NOMO-1 (cell line): ENCODE results near the gene LYST.

ENCODE experiments used
- DNase-seq, 2 experiments: peaks; one replicate each; lab custom pipeline; 2025; ENCODE audit not compliant: unreplicated experiment in 2 of 2; lab: John Stamatoyannopoulos, UW

The LYST gene

DNA sequence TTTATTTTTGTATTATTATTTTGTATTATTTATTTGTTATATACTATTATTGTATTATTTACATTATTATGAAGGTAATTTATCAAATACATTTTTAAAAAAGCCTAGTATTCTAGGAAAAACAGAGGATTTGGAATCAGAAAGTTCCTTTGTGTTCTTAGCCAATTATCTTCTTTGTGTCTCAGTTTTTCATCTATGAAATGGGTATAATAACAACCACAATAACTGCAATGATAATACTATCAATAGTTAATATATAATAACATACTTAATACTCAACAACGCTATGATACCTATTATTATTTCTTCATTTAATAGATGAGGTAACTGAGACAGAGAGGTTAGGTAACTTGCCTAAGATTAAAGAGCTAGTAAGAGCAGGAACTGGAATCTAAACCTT, 136.7 kb downstream of the LYST start:
- DNase-seq, result no peak

DNA sequence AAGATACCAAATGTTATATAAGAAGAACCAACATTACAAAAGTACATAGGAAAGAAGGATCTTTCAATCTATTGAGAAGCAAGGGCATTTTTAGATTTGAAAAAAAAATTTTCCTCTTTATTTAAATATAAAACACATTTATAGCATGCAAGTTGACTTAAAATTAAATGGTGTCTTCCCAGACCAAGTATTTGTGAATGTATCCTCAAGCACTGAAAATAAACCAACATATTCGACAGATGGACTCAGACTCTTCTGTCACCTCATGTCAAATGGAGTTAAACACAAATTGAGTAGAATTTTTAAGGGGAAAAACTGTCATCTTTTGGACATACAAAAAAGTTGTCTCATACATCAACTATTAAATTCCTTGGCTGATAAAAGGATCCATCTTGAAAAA, 140.1 kb downstream of the LYST start:
- no peak for DNase-seq

DNA sequence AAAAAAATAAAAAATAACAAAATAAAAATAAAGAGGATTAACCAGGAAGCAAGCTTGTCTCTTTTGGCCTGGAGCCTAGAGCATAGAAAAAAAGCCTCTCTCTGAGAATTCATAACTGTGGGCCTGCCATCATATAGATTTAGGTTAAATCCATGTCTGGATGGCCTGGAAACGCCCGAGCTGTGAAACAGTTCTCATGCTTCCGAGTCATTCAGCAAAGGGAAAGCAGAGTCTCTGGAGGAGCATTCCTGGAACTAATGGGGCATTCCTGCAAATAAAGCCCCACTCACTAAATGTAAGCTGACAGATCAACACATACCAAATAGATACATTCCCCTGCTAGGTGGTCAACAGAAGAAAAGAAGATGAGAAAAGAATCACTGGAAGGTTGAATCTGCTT, 141.3 kb downstream of the LYST start:
- DNase-seq, result no peak

DNA sequence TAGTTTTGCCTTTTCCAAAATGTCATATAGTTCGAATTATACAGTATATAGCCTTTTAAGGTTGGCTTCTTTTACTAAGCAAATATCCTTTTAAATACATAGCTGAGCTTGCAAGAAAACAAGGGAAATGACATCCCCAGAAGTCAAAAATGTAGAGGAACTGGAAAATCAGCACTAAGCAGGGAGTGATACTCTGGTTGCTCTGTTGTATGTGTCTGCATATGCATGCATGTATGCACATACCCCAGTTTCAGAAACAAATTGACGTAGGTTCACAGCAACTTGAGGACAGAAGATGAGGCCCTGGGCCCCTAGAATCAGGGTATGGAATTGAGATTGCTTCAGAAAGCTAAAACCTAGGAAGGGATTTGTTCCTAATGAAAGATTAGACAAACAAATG, 142.0 kb downstream of the LYST start:
- DNase-seq, result no peak

DNA sequence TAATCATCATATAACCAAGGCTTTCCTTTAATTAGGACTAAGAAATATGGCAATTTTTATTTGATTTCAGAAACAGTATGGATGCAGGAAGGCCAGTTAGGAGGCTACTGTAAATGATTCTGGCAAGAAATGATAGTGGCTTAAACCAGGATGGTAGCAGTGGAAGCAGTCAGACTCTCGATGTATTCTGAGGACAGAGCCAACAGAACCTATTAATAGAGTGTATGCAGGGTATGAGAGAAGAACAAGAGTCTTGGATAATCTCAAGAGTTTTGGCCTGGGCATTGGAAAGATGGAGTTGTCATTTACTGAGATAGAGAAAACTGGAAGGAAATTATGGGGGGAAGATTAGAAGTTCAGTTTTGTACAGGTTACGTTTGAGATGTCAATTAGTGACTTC, 143.8 kb downstream of the LYST start:
- DNase-seq, result no peak

DNA sequence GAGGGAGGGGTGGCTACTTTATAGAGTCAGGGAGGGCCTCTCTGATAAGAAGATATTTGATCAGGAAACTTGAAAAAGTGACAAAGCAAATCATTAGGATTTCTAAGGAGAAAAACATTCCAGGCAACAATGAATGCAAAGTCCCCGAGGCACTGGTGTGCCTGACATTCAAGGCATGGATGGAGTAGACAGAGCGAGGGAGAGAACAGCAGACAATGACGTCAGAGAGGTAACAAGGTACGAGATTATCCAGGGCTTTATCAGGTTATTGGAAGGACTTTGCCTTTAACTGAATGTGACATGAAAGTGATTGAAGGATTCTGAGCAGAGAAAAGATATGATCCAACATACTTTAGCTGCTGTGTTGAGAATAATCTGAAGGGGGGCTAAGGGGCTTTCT, 144.7 kb downstream of the LYST start:
- DNase-seq, result no peak

DNA sequence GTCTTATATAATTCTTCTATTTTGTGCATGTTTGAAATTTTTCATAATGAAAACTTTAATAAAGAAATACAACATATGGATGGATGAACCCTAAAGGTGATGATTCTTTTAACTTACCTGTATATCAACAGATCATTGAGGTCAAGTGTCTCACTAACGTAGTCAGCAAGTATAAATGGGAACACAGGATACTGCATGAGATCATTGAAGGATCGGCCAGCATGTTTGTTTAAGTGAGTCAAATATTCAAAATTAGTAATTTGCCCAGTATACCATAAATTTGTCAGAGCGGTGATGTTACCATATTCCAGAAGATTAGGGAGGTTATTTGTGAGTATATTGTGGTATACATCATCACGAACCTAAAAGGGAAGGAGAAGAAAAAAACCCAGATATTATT, 146.2 kb downstream of the LYST start:
- no peak for DNase-seq

DNA sequence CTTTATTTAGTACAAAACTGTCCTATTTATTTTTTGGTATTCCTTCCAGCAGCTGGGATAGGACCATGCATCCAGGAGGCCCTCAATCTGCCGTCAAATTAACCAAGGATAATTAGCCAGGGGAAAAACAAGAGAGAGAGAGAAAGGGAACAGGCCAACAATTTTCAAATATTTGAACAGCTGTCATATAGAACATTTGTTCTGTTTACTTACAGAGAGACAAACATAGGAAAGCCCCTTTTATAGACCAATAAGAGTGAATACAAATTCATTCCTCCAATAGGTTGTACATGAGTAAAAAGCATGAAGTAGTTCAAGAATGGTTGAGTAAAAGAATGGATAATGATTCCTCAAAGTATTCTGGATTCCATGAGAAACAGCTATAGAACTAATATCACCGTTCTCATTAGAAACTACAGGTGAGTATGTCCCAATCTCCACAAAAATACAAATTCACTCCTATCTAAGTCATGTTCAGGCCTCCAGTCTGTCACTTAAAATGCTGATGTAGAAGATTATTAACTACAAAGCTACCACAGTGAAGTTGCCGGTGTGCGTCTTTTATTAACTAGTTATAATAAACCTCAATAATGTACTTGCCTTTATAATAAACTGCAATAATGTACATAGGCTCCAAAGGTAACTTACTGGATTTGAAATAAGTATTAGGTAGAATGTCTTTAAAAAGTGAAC, 152.4 kb downstream of the LYST start:
- DNase-seq, result no peak

DNA sequence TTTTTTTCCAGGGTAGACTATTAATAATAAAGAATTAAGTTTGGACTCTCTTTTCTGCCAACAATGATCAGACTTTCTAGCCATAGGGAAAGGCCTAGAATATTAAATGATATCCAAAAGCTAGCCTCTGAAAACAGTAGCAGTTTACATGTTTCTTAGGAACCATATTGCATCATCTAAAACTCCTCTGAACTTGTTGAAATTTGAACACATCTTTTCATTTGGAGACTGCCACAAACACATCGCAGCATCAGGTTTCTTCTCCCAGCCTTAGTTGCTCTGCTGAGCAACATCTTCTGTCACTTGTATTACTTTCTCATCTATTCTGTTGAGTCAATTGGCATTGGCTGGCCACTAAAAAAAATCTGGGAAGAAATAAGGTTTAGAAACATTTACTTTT, 153.9 kb downstream of the LYST start:
- DNase-seq, result no peak

DNA sequence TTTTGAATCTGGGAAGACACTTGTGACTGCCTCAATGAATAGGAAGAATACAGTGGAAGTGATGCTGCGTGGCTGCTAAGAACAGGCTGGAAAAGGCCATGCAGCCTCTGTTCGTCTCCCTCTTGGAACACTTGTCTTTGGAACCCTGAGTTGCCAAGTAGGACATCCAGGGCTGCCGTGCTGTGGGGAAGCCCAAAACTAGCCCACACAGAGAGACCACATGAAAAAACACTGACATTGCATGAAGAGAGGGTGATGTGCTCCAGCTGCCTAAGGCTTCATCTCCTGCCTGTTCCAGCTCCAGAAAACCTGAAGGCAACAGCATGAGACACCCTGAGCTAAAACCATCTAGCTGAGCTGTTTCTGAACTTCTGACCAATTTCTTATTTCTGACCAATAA, 156.0 kb downstream of the LYST start:
- DNase-seq, result no peak

DNA sequence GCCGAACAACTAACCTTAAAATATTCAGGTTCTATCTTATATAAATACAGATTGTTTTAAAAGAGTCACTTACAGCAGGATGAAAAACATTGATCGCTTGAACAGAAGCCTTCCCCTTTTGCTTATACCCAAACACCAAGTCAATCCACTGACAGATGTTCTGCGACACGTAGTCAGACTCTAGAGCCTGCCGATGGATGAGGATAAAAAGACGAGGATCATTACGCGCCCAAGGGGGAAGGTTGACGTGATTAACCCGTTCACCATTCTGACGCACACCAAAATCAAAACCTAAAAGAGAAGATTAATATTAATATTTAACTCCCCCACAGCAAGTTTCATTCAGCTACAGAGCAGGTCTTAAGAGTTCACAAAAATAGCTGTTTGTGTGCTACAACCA, 157.7 kb downstream of the LYST start:
- no peak for DNase-seq

DNA sequence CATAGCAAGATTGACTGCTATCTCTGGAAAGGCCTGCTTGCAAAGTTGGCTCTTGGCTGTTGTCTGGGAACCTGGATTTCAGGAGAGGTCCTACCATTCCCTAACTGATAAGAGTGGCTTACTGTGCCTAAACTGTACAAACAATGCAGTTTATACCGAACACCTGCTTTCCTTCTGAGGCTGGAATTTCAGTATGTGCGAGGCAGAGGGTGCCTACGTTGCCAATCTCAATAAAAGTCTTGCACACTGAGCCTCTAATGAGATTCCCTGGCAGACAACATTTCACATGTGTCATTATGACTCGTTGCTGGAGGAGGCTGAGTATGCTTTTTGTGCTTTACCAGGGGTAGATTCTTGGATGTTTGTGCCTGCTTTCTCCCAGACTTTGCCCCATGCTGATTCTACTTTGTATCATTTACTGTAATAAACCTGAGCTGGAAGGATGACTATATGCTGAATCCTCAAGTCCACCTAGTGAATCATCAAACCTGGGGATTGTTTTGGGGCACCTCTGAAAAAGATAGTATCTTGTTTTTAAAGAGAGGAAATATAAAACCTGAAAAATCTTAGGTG, 158.2 kb downstream of the LYST start:
- no peak for DNase-seq

DNA sequence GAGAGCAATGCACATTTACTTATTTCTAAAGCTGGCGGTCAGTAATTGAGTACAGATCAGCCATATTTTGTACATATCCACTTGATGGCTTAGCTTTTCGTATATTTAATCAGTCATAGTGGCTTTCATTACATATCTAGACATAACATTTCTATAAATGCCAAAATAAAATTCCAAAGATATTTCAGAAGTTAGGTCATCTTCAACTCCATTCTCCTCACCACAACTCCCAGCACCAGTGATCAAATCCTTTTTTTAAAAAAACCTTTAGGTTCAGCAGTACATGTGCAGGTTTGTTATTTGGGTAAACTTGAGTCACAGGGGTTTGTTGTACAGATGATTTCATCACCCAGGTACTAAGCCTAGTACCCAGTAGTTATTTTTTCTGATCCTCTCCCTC, 163.2 kb downstream of the LYST start:
- no peak for DNase-seq

DNA sequence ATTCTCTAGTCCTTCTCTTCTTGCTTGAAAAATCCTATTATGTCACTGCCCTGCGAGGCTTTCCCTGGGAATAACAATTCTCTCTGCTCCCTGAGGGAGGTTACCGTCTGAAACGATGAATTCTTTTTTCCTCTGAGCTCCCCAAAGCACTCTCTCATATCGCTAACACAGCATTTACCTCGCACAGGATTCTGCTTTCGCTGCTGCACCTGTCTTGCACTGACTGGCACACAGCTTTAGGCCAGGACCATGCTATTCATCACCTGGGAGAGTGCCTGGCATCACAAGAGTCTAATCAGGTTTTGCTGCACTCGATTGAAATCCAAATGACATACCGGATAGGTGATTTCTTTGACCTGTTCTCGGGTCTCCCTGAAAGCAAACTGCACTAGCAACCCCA, 164.3 kb downstream of the LYST start:
- no peak for DNase-seq

DNA sequence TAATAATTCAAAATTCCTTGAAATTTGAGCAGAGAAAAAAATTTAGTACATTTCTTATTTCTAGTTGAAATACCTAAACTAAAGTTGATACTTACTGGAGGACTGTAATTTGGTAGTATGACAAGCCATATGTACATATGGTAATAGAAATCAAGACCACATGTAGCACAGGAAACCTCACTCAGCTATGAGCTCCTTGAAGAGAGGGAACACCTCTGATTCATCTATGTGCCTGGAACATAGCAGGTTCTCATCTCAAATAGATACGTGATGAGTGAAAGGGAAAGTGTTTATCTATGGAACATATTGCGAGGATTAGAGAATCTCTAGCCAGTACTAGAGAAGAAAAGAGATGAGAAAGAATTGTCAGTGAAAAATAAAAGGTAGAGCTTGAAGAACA, 169.2 kb downstream of the LYST start:
- DNase-seq, result no peak

DNA sequence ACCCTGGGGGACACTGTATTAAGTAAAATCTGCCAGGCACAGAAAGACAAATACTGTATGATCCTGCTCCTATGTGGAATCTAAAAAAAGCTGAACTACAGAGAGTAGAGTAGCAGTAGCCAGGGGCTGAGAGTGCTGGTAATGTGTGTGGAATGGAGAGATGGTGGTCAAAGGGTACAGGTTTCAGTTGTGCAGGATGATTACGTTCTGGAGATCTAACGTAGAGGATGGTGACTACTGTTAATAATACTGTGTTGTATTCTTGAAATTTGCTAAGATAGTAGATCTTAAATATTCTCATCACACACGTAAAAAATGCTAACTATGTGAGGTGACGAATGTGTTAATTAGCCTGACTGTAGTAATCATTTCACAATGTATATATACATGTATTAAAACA, 177.3 kb downstream of the LYST start:
- DNase-seq, result no peak

DNA sequence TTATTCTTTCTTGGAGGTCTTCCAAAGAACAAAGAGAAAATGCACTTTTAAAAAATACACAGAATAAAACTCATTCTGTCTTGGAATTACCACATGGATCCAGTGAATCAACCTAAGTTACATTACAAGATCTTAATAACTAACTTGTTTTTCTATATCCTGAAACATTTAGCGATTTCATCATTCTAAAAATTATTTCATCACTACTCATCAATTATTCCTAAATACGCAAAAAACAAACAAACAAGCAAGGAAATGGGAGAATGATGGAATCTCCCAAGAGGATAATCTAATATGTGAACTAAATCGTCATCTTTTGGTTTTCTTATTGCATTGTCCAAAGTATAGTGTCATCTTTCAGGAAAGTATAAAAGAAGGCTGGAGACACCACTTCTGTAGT, 178.6 kb downstream of the LYST start:
- no peak for DNase-seq

DNA sequence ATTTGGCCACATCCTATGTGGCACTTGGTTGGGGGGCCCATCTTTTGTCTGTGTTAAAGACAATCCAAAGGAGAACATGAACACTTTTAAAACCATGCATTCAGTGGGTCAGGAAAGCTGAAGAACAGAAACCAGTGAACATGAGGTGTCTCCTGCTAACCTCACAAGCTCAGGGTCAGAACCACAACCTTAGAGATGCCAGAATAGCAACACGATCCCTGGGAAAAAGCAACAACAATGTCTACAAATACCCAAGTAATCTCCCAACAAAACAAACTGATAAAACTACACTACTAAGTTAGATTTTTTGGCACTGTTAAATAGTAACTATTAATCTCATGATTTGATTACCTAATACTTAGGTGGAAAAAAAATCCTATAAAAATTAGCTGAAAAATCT, 183.1 kb downstream of the LYST start:
- DNase-seq, result no peak

DNA sequence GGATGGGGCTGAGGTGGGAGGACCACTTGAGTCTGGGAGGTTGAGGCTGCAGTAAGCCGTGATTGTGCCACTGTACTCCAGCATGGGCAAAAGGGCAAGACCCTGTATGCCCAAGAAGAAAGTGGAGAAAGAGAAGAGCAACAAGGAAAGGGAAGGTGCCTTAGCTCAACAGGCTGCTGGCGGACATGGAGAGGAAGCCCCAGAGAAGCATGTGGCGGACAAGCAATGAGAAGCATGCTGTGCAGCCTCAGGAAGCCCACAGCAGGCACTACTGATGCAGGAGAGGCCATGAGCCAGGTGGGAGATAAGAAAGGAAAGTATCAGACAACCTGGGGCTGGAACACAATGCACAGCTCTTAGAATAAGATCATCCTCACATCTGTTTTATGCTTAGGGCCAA, 184.5 kb downstream of the LYST start:
- no peak for DNase-seq

DNA sequence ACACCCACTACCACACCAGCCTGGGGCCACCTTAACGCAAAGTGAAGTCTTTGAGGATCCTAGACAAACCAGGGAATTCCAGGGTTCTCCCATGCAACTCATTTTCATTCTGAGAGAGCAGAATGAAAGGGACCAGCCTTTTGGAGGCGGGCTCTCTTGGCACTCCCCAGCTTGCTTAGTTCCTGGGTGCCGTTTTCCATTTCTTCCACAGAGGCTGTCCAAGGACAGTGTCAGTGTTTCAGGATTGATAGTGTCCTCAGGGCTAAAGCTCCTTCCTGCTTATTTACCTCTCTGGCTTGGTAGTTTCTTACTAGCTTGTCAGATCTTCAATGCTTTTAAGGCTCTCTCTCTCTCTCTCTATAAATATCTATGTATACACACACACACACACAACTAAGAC, 187.1 kb downstream of the LYST start:
- no peak for DNase-seq

DNA sequence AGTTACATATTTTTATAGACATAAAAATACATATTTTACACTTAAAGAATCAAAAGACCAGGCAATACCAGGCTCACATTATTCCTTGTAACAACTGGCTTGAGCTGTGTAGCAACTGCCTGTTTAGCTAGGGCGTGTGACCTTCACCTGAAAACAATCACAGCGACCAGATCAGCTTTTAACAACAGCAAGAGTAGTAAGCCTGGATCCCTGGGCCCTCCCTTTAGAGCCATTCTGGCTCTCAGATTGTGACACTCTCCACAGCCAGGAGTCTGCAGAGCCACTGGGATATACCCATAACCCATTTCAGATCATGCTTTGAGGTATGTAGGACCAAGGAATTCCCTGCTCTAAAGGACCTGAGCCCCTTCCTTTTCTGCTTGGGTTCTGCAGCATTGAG, 187.7 kb downstream of the LYST start:
- no peak for DNase-seq

DNA sequence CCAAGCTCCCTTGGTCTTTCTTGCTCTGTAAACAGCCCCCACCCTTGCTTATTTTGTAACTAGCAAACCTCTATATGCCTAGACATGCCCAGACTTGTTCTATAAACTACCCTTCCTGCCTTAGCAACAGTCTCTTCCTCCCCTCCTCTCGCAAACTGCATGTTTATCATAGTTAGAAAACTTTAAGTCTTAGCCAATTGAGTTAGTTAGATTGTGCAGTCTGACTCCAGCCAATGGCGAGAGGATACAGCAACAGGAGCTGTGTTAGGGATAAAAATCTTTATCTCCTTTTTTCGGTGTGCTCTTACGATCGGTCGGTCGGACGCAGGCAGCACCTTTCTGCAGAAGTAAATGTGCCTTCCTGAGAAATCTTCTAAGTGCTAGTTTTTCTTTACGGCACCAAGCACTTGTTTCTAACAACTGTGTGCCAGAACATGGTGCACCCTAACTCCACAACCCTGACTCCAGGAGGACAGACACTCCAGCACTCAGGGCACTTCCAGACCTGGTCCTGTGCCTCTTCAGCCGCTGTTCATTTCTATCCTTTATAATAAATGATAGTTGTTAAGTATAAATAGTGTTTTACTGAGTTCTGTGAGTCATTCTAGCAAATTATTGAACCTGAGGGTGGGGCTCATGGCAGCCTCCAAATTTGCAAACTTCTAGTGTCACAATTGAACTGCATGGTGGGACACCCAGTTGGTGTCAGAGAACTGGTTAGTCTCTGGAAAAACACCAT, 191.4 kb downstream of the LYST start:
- DNase-seq, result peak; percentile 9 to 10
